H1 (cell line): ENCODE measurements around the gene WIPI1. TPM values are rescaled to one million over a fixed set of nuclear protein-coding genes. Genes with fewer than 3 reads are reported as not detected.

Experiments
- EP300 ChIP-seq, 2 experiments: IDR thresholded peaks; 1 replicate in 1 of 2; 2 replicates in 1 of 2; pipeline ENCODE4 v1.6.1; 2011 to 2012; ENCODE audit warnings: low read depth in 2 of 2, low read length in 2 of 2, mild to moderate bottlenecking in 2 of 2, borderline replicate concordance in 1 of 2, inconsistent platforms in 1 of 2, moderate library complexity in 1 of 2
- GTF2F1 ChIP-seq: IDR thresholded peaks from 2 replicates; pipeline ENCODE4 v1.6.1; 2012; ENCODE audit warnings: low read depth, low read length, improper control_type of control experiment, borderline replicate concordance
- JUND ChIP-seq: IDR thresholded peaks from 2 replicates; pipeline ENCODE4 v1.6.1; 2011; ENCODE audit warnings: mild to moderate bottlenecking, improper control_type of control experiment, low read length
- KDM4A ChIP-seq: IDR thresholded peaks from one replicate; pipeline ENCODE4 v1.7.1; 2012; ENCODE audit warnings: low read depth, mild to moderate bottlenecking, moderate library complexity, low read length, inconsistent platforms; ENCODE audit not compliant: severe bottlenecking
- RBBP5 ChIP-seq: IDR thresholded peaks from 2 replicates; pipeline ENCODE4 v1.7.1; 2012; ENCODE audit warnings: low read depth, mild to moderate bottlenecking, inconsistent platforms, low read length, moderate library complexity, borderline replicate concordance
- SRF ChIP-seq: IDR thresholded peaks from 2 replicates; pipeline ENCODE4 v1.6.1; 2011; ENCODE audit warnings: mild to moderate bottlenecking, low read depth, low read length, moderate library complexity
- TCF12 ChIP-seq: IDR thresholded peaks from 2 replicates; pipeline ENCODE4 v1.6.1; 2011; ENCODE audit warnings: low read depth, mild to moderate bottlenecking, low read length
- polyA plus RNA-seq, 7 experiments: library from polyadenylated mRNA; depleted of rRNA in 3 of 7; stranded (reverse) in 5 of 7; unstranded in 2 of 7; fragments of >200 nt in 5 of 7; fragments of 200-250 nt in 2 of 7; gene quantifications; 1 replicate in 5 of 7; 2 replicates in 1 of 7; 4 replicates in 1 of 7; pipeline versions ENCODE4 v1.2.1 to v1.2.3, GENCODE V29; 2011 to 2013; ENCODE audit warnings: missing spikeins in 2 of 7, mixed read lengths in 2 of 7
- total RNA-seq: library from RNA; stranded (reverse); fragmentation: NEBNext Ultra II Directional; extraction: Animal tissue kit (Norgen Biotek cat#: 25700); gene quantifications from 2 replicates; pipeline ENCODE4 v1.2.1, GENCODE V29; 2021
- TF ChIP-seq, protein P1 (sequence below): fragments of 300-600 bp; sonication (generic); IDR thresholded peaks from 2 replicates; pipeline ENCODE4 v1.7.1; 2012; ENCODE audit warnings: low read length, moderate library complexity, mild to moderate bottlenecking, inconsistent platforms; ENCODE audit not compliant: insufficient replicate concordance
- TF ChIP-seq, protein P2 (sequence below): IDR thresholded peaks from 2 replicates; pipeline ENCODE4 v1.6.1; 2011; ENCODE audit warnings: low read length, improper control_type of control experiment

Gene WIPI1
- total and polyA plus RNA-seq, 2 of the 8 experiments (the other 6 are each of a cell fraction or from before 2014, with no cell fraction given), result 16.6 to 17.4 TPM

DNA sequence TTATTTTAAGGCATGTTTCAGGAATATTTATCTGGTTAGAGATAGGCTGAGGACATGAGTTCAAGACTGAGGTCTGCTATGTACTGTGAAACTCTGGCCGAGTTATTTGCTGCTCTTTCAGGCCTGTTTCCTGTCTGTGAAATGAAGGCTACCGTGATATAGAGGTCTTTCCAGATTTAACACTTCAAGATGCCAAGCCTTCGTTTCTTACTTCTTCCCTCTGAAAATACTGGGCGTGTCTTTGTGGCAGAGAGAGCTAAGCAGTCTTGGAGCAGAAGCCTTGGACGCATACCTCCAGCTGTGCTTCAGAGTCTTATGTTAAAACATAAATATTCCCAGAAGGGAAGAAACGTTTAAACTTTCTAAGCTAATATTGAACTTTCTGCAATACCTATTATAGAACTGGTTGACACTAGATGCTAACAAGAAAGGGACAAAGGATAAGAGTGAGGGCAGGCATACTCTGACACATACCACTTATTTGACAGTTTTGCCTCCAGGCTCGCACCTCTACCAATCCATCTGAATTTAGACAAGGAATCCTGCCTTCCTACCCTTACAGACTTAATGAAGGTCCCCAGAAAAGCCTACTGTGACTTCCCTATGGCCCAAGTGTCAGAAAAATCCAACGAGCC is 17.5 kb downstream of the WIPI1 start (continued):
- TF ChIP-seq TCF12, result no peak
- TF ChIP-seq RBBP5, result no peak
- no peak for TF ChIP-seq JUND
- no peak for TF ChIP-seq GTF2F1
- no peak for TF ChIP-seq KDM4A
- no peak for TF ChIP-seq EP300 (IDR thresholded peaks at IDR 0.05; ENCODE audit: borderline replicate concordance in 1 of 2, low read depth in 2 of 2, low read length in 2 of 2)
- TF ChIP-seq, protein P1, sequence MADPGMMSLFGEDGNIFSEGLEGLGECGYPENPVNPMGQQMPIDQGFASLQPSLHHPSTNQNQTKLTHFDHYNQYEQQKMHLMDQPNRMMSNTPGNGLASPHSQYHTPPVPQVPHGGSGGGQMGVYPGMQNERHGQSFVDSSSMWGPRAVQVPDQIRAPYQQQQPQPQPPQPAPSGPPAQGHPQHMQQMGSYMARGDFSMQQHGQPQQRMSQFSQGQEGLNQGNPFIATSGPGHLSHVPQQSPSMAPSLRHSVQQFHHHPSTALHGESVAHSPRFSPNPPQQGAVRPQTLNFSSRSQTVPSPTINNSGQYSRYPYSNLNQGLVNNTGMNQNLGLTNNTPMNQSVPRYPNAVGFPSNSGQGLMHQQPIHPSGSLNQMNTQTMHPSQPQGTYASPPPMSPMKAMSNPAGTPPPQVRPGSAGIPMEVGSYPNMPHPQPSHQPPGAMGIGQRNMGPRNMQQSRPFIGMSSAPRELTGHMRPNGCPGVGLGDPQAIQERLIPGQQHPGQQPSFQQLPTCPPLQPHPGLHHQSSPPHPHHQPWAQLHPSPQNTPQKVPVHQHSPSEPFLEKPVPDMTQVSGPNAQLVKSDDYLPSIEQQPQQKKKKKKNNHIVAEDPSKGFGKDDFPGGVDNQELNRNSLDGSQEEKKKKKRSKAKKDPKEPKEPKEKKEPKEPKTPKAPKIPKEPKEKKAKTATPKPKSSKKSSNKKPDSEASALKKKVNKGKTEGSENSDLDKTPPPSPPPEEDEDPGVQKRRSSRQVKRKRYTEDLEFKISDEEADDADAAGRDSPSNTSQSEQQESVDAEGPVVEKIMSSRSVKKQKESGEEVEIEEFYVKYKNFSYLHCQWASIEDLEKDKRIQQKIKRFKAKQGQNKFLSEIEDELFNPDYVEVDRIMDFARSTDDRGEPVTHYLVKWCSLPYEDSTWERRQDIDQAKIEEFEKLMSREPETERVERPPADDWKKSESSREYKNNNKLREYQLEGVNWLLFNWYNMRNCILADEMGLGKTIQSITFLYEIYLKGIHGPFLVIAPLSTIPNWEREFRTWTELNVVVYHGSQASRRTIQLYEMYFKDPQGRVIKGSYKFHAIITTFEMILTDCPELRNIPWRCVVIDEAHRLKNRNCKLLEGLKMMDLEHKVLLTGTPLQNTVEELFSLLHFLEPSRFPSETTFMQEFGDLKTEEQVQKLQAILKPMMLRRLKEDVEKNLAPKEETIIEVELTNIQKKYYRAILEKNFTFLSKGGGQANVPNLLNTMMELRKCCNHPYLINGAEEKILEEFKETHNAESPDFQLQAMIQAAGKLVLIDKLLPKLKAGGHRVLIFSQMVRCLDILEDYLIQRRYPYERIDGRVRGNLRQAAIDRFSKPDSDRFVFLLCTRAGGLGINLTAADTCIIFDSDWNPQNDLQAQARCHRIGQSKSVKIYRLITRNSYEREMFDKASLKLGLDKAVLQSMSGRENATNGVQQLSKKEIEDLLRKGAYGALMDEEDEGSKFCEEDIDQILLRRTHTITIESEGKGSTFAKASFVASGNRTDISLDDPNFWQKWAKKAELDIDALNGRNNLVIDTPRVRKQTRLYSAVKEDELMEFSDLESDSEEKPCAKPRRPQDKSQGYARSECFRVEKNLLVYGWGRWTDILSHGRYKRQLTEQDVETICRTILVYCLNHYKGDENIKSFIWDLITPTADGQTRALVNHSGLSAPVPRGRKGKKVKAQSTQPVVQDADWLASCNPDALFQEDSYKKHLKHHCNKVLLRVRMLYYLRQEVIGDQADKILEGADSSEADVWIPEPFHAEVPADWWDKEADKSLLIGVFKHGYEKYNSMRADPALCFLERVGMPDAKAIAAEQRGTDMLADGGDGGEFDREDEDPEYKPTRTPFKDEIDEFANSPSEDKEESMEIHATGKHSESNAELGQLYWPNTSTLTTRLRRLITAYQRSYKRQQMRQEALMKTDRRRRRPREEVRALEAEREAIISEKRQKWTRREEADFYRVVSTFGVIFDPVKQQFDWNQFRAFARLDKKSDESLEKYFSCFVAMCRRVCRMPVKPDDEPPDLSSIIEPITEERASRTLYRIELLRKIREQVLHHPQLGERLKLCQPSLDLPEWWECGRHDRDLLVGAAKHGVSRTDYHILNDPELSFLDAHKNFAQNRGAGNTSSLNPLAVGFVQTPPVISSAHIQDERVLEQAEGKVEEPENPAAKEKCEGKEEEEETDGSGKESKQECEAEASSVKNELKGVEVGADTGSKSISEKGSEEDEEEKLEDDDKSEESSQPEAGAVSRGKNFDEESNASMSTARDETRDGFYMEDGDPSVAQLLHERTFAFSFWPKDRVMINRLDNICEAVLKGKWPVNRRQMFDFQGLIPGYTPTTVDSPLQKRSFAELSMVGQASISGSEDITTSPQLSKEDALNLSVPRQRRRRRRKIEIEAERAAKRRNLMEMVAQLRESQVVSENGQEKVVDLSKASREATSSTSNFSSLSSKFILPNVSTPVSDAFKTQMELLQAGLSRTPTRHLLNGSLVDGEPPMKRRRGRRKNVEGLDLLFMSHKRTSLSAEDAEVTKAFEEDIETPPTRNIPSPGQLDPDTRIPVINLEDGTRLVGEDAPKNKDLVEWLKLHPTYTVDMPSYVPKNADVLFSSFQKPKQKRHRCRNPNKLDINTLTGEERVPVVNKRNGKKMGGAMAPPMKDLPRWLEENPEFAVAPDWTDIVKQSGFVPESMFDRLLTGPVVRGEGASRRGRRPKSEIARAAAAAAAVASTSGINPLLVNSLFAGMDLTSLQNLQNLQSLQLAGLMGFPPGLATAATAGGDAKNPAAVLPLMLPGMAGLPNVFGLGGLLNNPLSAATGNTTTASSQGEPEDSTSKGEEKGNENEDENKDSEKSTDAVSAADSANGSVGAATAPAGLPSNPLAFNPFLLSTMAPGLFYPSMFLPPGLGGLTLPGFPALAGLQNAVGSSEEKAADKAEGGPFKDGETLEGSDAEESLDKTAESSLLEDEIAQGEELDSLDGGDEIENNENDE, result no peak
- TF ChIP-seq, protein P2, sequence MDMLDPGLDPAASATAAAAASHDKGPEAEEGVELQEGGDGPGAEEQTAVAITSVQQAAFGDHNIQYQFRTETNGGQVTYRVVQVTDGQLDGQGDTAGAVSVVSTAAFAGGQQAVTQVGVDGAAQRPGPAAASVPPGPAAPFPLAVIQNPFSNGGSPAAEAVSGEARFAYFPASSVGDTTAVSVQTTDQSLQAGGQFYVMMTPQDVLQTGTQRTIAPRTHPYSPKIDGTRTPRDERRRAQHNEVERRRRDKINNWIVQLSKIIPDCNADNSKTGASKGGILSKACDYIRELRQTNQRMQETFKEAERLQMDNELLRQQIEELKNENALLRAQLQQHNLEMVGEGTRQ, result no peak
- TF ChIP-seq SRF, result no peak
